NT2/D1 (cell line): ENCODE results near the gene ZNF322.

Source experiments
- SUZ12 ChIP-seq: IDR thresholded peaks from 2 replicates; pipeline ENCODE4 v1.6.1; 2011; ENCODE audit not compliant: insufficient read length, insufficient read depth; ENCODE audit errors: extremely low read depth
- YY1 ChIP-seq: IDR thresholded peaks from 2 replicates; pipeline ENCODE4 v1.6.1; 2011; ENCODE audit not compliant: insufficient read length, insufficient read depth
- ZNF274 ChIP-seq: IDR thresholded peaks from 2 replicates; pipeline ENCODE4 v1.6.1; 2011; ENCODE audit warnings: mild to moderate bottlenecking, low read depth, low read length

DNA sequence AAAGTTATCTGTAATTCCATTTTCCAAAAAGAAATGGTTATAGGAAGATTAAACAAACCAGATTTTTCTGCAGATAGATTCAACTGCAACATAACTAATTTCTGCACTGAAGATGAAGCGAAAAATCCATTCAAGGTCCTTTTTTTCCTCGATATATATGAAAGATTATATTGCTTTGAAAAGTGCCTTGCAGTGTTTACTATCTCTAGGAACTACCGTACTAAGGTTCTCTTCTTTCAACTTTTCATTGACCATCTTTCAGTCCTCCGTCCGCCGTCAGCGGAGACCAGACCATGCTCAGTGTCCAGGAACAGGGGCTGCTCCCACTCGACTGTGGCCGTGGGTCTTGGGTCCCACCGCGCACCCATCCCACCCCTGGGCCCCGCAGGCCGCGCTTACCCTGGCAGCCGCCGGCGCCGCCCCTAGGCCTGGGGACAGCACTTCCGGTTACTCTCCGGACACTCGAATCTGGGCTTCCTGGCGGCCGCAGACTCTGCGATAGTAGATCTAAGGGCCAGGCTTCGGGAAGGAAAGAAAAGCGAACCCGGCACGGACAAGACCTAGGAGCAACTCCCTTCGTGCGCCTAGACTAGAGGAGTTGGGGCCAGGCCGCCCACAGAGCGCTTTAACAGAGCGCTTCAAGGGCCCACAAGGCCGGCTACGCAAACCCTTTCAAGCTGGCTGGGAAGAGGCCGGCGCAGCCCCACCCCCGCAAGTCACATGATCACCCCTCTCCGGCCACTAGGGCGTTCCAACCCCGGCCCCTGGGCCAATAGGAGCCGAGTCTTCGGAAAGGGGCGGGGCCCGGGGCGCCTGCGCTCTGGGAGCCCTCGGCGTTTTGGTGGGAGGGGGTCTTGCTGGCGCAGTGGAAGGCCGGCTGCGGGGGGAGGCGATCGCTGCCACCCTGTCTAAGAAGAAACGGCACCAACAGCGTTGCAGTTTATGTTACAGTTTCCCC, at the start of gene ZNF322:
- TF ChIP-seq ZNF274 (no peak), SUZ12 (no peak), YY1 (no peak)
